SJSA1 (cell line): ENCODE results near the gene OTOL1. TPM values are rescaled to one million over a fixed set of nuclear protein-coding genes. Genes with fewer than 3 reads are reported as not detected.

Experiments
- DNase-seq, 2 experiments: peaks; one replicate each; pipeline ENCODE4 v3.0.0-alpha.2; 2015 to 2020; ENCODE audit warnings: low spot score in 2 of 2, low read depth in 1 of 2
- H3K27ac ChIP-seq: fragments of 250-450 bp; sonication (Bioruptor Pico); 2 replicates; pipeline ENCODE4 v1.5.1; 2020; ENCODE audit warnings: mild to moderate bottlenecking, moderate library complexity
- H3K27me3 ChIP-seq: fragments of 250-450 bp; sonication (Bioruptor Pico); replicated peaks from 2 replicates; pipeline ENCODE4 v1.5.1; 2020; ENCODE audit warnings: mild to moderate bottlenecking, moderate library complexity
- H3K36me3 ChIP-seq: fragments of 250-450 bp; sonication (Bioruptor Pico); 2 replicates; pipeline ENCODE4 v1.5.1; 2020; ENCODE audit warnings: mild to moderate bottlenecking
- H3K4me1 ChIP-seq: fragments of 250-450 bp; sonication (Bioruptor Pico); replicated peaks from 2 replicates; pipeline ENCODE4 v1.6.1; 2021; ENCODE audit warnings: mild to moderate bottlenecking
- H3K4me3 ChIP-seq: fragments of 250-450 bp; sonication (Bioruptor Pico); 2 replicates; pipeline ENCODE4 v1.5.1; 2020; ENCODE audit warnings: mild to moderate bottlenecking
- H3K9me3 ChIP-seq: fragments of 250-450 bp; sonication (Bioruptor Pico); replicated peaks from 2 replicates; pipeline ENCODE4 v1.5.1; 2020; ENCODE audit warnings: mild to moderate bottlenecking
- total RNA-seq: library from RNA; depleted of rRNA; stranded (reverse); fragments of >200 nt; shearing (Covaris generic); gene quantifications from 2 replicates; pipeline ENCODE4 v1.2.3, GENCODE V29; 2014

Gene OTOL1
- total RNA-seq, 1 experiment from 2014 or later = not detected

- Histone ChIP-seq H3K9me3 (no peaks in the 10 kb centered on the region), H3K27me3 (no peaks in the 10 kb centered on the region), H3K4me1 (no peaks in the 10 kb centered on the region), H3K4me3 (no peak overlapping the region), H3K36me3 (no peaks in the 10 kb centered on the region), H3K27ac (no peak overlapping the region)
- DNase-seq = no peak
These were observed 1.8 kb downstream of the OTOL1 start for GRCh38 chr3:161498259-161498921.

- Histone ChIP-seq H3K27ac (no peak overlapping the region), H3K27me3 (no peaks in the 10 kb centered on the region), H3K9me3 (no peaks in the 10 kb centered on the region), H3K4me3 (no peak overlapping the region), H3K4me1 (no peaks in the 10 kb centered on the region), H3K36me3 (no peaks in the 10 kb centered on the region)
- DNase-seq = no peak
These were observed 3.6 kb downstream of the OTOL1 start for GRCh38 chr3:161500068-161500796.

GRCh38 chr3:161503271-161503670, 6.7 kb downstream of the OTOL1 start:
- H3K27me3 ChIP-seq = no peaks in the 10 kb centered on the region
- DNase-seq = no peak
- no peaks in the 10 kb centered on the region for H3K9me3 ChIP-seq
- no peaks in the 10 kb centered on the region for H3K36me3 ChIP-seq
- no peak overlapping the region for H3K27ac ChIP-seq
- H3K4me3 ChIP-seq = no peak overlapping the region
- no peaks in the 10 kb centered on the region for H3K4me1 ChIP-seq

- Histone ChIP-seq H3K4me1 (no peaks in the 10 kb centered on the region), H3K27ac (no peak overlapping the region), H3K27me3 (no peaks in the 10 kb centered on the region), H3K9me3 (no peaks in the 10 kb centered on the region), H3K4me3 (no peak overlapping the region), H3K36me3 (no peaks in the 10 kb centered on the region)
- no peak for DNase-seq
These were observed 12.4 kb downstream of the OTOL1 start for GRCh38 chr3:161508852-161509477.

- no peaks in the 10 kb centered on the region for H3K4me1 ChIP-seq
- no peaks in the 10 kb centered on the region for H3K27me3 ChIP-seq
- H3K27ac ChIP-seq = no peak overlapping the region
- H3K4me3 ChIP-seq = no peak overlapping the region
- DNase-seq = no peak
- no peaks in the 10 kb centered on the region for H3K36me3 ChIP-seq
- no peaks in the 10 kb centered on the region for H3K9me3 ChIP-seq
These were observed 14.1 kb downstream of the OTOL1 start for GRCh38 chr3:161510510-161511260.

- DNase-seq = no peak
- Histone ChIP-seq H3K4me3 (no peak overlapping the region), H3K36me3 (no peaks in the 10 kb centered on the region), H3K4me1 (no peaks in the 10 kb centered on the region), H3K27me3 (no peaks in the 10 kb centered on the region), H3K27ac (no peak overlapping the region), H3K9me3 (no peaks in the 10 kb centered on the region)
These were observed 27.3 kb downstream of the OTOL1 start for GRCh38 chr3:161523916-161524315.

GRCh38 chr3:161531930-161532329, 35.3 kb downstream of the OTOL1 start:
- H3K27ac ChIP-seq = no peak overlapping the region
- no peaks in the 10 kb centered on the region for H3K9me3 ChIP-seq
- H3K27me3 ChIP-seq = no peaks in the 10 kb centered on the region
- H3K4me3 ChIP-seq = no peak overlapping the region
- DNase-seq = no peak
- H3K4me1 ChIP-seq = no peaks in the 10 kb centered on the region
- H3K36me3 ChIP-seq = no peaks in the 10 kb centered on the region

GRCh38 chr3:161540594-161540993, 44.0 kb downstream of the OTOL1 start:
- Histone ChIP-seq H3K4me3 (no peak overlapping the region), H3K27me3 (no peaks in the 10 kb centered on the region), H3K27ac (no peak overlapping the region), H3K9me3 (no peaks in the 10 kb centered on the region), H3K36me3 (no peaks in the 10 kb centered on the region), H3K4me1 (no peaks in the 10 kb centered on the region)
- no peak for DNase-seq

- Histone ChIP-seq H3K9me3 (no peaks in the 10 kb centered on the region), H3K27me3 (no peaks in the 10 kb centered on the region), H3K36me3 (no peaks in the 10 kb centered on the region), H3K4me3 (no peak overlapping the region), H3K27ac (no peak overlapping the region), H3K4me1 (no peaks in the 10 kb centered on the region)
- no peak for DNase-seq
These were observed 49.2 kb downstream of the OTOL1 start for GRCh38 chr3:161545824-161546223.

GRCh38 chr3:161548301-161548700, 51.7 kb downstream of the OTOL1 start:
- Histone ChIP-seq H3K27ac (no peak overlapping the region), H3K36me3 (no peaks in the 10 kb centered on the region), H3K9me3 (no peaks in the 10 kb centered on the region), H3K4me1 (no peaks in the 10 kb centered on the region), H3K27me3 (no peaks in the 10 kb centered on the region), H3K4me3 (no peak overlapping the region)
- no peak for DNase-seq

GRCh38 chr3:161549261-161549660, 52.7 kb downstream of the OTOL1 start:
- Histone ChIP-seq H3K4me1 (no peaks in the 10 kb centered on the region), H3K36me3 (no peaks in the 10 kb centered on the region), H3K4me3 (no peak overlapping the region), H3K27me3 (no peaks in the 10 kb centered on the region), H3K27ac (no peak overlapping the region), H3K9me3 (no peaks in the 10 kb centered on the region)
- no peak for DNase-seq

GRCh38 chr3:161550491-161551195, 54.0 kb downstream of the OTOL1 start:
- no peak for DNase-seq
- Histone ChIP-seq H3K27ac (no peak overlapping the region), H3K9me3 (no peaks in the 10 kb centered on the region), H3K4me3 (no peak overlapping the region), H3K27me3 (no peaks in the 10 kb centered on the region), H3K36me3 (no peaks in the 10 kb centered on the region), H3K4me1 (no peaks in the 10 kb centered on the region)

GRCh38 chr3:161551697-161552096, 55.1 kb downstream of the OTOL1 start:
- no peak for DNase-seq
- no peaks in the 10 kb centered on the region for H3K36me3 ChIP-seq
- no peaks in the 10 kb centered on the region for H3K4me1 ChIP-seq
- H3K9me3 ChIP-seq = no peaks in the 10 kb centered on the region
- no peak overlapping the region for H3K4me3 ChIP-seq
- H3K27ac ChIP-seq = no peak overlapping the region
- no peaks in the 10 kb centered on the region for H3K27me3 ChIP-seq
